Adrenal gland (tissue), 5 donors: Measurements from ENCODE around the gene NUMBL.

ENCODE experiments used
- POLR2A ChIP-seq, 2 donors: fragments of 450-650 bp; IDR thresholded peaks; one replicate each; pipeline ENCODE4 v1.6.1; 2017; ENCODE audit warnings: antibody characterized with exemption in 2 of 2, mild to moderate bottlenecking in 2 of 2, moderate library complexity in 1 of 2
- TF ChIP-seq, protein P1 (sequence below), 6 experiments: fragments of 450-650 bp in 4 of 6; fragments of 200-600 bp in 2 of 6; sonication (generic) in 1 of 6; IDR thresholded peaks; 1 replicate in 5 of 6; 2 replicates in 1 of 6; pipeline versions ENCODE4 v1.5.1 to v1.8.0; 2016 to 2021; ENCODE audit warnings: antibody characterized with exemption in 6 of 6, mild to moderate bottlenecking in 2 of 6, moderate library complexity in 1 of 6
- donor health status: DM: no; HTN: no; CAD: no.

DNA sequence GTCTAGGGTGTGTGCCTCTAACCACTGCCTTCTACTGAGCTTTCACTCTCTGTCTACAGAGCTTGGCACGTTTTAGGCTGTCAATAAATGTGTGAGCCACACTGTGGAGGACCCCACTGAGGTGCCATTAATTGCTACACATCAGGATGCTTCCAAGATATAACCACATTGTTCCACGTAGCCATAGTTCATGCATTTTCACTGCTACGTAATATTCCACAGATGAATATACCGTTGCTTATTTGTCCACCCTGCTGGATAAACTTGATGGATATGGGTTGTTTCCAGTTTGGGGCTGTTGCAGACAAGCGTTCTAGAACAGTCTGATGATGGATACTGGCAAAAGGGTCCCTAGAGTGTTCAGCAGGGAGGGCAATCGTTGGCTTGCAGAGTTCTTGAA, 11.3 kb upstream of the NUMBL start:
- TF ChIP-seq, protein P1, sequence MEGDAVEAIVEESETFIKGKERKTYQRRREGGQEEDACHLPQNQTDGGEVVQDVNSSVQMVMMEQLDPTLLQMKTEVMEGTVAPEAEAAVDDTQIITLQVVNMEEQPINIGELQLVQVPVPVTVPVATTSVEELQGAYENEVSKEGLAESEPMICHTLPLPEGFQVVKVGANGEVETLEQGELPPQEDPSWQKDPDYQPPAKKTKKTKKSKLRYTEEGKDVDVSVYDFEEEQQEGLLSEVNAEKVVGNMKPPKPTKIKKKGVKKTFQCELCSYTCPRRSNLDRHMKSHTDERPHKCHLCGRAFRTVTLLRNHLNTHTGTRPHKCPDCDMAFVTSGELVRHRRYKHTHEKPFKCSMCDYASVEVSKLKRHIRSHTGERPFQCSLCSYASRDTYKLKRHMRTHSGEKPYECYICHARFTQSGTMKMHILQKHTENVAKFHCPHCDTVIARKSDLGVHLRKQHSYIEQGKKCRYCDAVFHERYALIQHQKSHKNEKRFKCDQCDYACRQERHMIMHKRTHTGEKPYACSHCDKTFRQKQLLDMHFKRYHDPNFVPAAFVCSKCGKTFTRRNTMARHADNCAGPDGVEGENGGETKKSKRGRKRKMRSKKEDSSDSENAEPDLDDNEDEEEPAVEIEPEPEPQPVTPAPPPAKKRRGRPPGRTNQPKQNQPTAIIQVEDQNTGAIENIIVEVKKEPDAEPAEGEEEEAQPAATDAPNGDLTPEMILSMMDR (IDR thresholded peaks at IDR 0.05) = no peak
- no peak for TF ChIP-seq POLR2A (IDR thresholded peaks at IDR 0.05)
